Nucleus accumbens (tissue), 56 donors: ENCODE measurements around the gene FNTB.

Experiments used
- DNase-seq, 56 donors: peaks; one replicate each; lab custom pipeline; 2025; lab: John Stamatoyannopoulos, UW

FNTB gene

DNA sequence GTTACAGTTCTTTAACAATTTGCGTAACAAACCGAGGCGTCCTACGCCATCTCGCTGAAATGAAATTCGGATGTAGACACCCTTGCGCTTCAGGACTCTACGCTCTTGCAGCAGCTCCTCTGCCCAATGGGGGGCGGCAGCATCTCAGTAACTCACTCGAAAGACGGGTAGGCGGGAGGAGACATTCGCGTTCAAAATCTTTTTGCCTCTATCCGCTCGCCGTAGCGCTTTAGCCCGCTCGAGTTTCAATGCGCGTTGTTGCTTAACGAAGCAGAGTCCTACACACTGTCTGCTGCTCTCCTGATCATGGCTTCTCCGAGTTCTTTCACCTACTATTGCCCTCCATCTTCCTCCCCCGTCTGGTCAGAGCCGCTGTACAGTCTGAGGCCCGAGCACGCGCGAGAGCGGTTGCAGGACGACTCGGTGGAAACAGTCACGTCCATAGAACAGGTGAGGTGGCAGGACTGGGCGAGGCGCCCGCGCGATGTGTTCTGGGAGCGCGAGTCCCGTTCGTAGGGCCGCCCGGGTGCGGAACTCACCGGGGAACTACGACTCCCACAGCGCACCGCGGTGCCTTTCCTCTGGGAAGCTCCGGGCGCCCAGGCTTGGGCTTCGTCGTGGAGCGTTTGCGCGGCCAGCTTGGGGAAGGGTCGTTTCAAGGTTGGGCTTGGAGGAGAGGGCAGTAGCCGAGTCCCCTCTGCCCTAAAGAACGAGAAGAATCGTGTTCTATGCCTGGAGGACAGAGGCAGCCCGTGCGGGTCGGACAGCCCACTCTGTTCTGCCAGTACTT is at the start of gene FNTB:
TSS of gene FNTB (plus strand) at position 248 of the 790 bp plus-strand sequence. CDS start at position 307, 59 bp downstream.
- peak; percentile 83 to 100 (median 95) for DNase-seq

DNA sequence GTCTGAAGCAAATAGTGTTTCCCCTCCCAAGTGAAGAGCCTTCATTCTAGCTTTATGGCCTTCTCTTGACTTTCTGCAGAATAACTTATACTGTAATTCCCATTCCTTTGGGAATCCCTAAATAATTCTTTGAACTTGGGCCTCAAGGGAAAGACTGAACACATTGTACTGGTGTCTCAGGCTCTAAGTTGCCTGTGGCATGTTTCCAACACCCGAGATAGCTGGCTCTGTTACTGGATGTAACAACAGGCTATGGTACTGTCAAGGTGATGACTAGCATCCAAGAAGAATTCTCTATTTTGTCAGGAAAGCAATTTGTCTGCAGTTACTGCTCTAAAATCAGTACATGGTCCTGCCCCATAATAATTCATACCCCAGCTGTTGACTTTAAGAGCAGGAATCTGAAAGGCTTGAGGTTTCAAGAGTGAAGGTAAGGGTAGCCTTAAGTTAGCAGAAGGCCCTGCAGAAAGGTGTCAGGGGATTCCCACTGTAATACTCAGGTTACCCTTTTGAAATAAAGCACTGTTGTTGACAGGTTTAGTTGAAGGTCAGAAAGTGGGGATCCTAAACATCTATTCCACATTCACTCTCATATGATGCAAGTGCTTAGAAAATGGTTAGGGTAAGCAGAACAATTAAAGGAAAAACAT is 49.4 kb upstream of the FNTB start:
- DNase-seq, result no peak

DNA sequence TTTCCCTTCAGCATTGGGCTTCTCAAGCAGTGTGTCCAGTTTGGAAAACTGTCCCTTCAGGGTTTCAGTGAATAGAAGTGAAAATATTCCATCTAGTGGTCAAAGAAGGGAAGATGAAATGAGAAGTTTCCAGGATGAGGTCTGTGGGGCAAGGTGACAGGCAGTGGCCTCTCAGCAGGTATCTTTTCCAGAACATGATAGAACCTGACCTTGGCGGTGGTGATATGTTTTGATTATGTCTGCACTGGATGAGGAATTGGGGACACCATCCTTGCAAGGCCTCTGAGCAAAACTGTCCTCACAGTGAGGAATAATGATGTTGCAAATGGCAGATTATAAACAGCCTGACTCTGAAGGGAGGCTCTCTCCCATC is 48.9 kb upstream of the FNTB start:
- no peak for DNase-seq

GRCh38 chr14:64938972-64939816 is 47.5 kb upstream of the FNTB start:
- DNase-seq, result no peak

GRCh38 chr14:64939817-64940190 is 46.9 kb upstream of the FNTB start:
- no peak for DNase-seq

GRCh38 chr14:64940336-64940910 is 46.3 kb upstream of the FNTB start:
- no peak for DNase-seq

DNA sequence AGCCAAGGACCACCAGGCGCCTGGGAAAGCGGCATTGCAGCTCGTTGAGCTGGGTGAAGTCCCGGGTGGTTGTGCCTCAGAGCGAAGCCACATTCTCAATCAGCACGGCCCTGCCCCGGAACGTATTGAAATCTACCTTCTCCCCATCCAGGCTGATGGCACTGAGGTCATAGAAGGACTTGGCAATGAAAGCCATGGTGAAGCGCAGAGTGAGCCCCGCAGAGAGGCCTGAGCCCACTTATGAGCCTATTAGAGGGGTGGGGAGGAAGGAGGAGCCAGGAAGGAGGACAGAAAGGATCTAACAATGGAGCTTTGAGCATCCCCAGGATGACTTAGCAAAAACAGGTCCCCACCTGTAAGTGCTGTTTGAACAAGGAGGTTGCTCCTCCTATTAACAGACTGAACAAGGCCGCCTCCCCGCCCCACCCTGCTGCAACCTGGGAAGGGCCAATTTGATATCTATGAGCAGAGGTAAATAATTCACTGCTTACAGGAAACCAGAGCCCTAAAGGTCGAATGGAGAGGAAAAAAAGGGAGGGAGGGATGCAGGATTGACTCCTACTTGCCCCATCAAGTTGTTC is 44.1 kb upstream of the FNTB start, which contains the start of gene GPX2:
TSS of gene GPX2 (minus strand) at position 215 of the 581 bp plus-strand sequence. CDS start at position 196, 19 bp downstream.
- no peak for DNase-seq

GRCh38 chr14:64943556-64943955 is 43.1 kb upstream of the FNTB start:
- no peak for DNase-seq

DNA sequence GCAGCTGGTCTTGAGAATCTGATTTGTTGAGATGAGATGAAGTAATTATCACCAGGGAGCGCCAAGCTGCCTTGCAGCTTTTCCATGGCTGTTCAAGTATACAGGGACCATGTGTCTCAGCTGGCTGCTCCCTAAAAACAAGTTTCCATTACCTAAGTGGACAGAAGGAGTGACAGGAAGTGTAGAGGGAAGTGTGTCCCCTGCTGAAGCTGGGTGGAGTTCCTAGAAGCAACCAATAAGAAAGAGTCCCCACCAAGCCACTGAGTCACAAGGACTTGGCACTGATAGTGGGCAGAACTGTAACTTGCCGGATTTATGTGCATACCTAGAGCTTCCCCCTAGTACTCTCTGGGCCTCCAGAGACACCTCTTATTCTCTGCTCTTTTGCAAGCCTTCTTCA is 42.7 kb upstream of the FNTB start:
- DNase-seq, result no peak

DNA sequence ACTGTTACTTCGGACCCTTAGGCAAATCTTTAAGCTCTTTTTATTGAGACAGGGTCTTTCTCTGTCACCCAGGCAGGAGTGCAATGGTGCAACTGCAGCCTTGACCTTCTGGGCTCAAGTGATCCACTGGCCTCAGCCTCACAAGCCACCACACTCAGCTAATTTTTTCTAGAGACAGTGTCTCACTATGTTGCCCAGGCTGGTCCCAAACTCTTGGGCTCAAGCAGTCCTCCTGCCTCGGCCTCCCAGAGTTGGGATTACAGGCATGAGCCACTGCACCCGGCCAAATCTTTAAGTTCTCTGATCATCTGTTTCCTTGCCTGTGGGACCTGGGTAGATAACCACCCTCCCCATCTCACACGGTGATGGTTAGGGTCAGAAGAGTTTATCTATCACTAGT is 41.8 kb upstream of the FNTB start:
- DNase-seq, result no peak

DNA sequence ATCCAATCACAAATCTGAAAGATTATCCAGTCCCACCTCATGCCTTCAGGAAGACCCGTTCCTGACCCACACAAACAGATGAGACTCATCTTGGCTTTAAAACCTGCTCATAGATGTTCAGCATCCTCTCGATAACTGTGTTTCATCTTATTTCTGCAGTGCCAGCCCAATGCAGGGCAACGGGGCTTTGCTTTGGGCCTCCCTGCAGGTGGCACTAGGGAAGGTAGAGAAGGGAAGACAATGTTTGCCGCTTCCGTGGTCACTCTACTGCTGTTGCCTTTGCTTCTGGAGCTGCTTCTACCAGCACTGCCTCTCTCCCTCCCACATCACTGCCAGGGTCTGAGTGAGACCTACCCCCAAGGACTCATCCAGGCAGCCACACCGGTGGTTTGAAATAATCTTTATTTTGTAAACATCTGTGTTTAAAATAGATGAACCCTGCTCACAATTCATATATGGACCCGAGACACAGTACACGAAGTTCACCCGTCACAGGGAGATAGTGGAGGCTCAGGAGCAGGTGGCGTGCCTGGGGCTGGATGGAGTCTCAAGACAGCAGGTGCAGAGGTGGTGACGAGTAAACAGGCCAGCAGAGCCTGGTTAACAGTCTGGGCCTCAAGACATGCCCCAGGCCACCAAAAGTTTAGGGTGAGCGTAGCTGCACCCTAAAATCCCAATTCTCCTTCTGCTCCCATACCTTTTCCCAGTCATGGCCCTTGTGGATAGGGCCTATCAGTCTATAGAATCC is 41.1 kb upstream of the FNTB start:
- no peak for DNase-seq

DNA sequence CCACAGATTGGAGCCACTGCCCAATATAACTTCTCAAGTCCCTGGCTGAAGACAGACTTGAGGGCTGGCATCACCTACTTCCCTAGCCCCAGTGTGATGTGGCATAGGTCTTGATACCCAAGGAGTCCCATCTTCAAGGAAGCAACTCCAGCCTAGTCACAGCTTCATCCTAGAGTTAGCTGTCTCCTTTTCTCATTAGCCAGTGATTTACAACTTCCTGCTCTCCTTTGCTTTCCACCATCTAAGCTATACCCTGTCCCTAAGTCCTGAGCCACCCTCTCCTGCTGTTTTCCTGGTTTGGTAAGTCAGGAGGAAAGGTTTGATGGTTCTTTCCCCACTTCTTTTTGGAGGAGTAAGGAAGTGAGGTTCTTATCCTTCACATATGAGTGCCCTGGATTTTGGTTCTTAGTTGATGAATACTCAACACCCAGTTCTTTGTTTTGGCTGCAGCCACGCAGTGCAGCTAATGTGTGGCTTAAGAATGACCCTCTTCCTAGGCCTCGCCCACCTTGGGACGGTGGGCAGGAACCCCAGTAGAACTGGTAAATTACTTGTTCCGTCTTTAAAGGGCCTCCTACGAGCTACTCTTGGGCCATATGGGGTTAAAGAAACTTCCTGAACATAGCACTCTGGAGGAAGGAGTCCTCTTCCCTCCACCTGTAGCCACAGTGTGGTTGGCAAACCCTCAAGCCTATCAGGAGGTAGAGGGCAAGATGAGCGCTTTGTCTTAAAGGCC is 40.2 kb upstream of the FNTB start:
- DNase-seq, result no peak

DNA sequence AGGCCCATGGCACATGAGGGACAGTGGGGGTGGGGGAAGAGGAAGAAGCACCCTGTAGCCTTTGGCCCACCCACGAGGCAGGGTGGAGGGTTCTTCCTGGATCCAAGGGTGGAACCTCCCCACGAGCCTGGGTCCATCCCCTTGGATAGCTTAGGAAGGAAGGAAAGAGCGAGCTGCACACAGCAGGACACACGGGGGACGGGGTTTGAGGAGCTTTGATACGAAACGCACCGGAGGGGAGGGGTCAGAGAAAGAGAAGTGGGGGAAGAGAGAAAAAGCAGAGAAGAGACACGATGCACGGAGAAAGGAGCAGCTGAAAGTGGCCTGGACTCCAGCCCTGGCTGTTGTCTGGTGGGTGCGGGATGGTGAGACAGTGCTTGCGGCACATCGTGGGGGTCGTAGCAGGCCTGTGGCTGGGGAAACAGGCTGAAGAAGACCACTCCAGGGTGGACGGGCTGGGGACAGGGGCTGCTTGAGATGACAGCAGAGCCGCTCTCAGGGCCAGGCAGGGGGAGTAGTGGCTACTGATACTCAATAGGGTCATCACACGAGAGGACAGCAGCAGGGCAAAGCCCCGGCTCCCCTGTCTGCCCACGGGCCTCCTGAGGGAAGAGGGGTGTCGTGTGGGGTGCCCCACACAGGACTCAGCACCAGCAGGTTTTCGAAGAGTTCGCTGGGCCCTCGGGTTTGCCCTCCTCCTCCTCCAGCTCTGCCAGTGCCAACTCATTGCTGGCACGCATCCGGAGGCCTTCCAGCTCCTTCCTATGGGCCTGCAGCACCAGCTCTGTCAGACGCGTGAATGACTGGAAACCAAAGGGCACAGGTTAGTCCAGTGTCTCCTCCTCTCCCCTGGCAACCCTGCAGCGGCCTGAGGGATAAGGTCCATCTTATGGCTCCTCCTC is 38.7 kb upstream of the FNTB start:
- DNase-seq, result no peak

DNA sequence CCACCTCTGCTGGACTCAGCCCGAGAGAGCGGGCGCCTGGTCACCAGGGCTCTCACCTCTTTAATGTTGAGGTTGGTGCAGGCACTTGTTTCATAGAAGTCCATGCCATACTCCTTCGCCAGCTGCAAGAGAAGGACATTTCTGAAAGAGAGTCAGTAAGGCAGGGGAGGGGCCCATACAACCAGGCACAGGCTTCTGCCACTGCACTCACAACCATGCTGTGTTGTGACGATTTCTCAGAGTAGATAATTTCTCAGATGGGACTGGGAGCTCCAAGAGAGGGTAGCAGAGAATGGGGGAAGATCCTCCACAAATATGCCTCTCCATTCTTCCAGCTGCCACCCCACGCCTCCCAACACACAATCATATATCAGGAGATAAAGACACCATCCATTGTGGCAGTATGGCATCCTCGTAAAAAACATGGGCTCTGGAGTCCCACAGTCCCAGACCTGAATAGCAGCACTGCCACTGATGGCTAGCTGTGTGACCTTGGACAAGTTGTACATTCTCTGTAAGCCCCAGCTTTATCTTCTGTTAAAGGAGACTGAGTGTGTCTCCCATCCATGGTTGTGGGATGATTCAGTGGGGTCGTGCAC is 38.0 kb upstream of the FNTB start:
- no peak for DNase-seq

GRCh38 chr14:64950889-64951288 is 35.8 kb upstream of the FNTB start:
- DNase-seq, result peak in 4 of 56 donors; percentile 14 to 31 (median 24)

GRCh38 chr14:64951291-64951690 is 35.4 kb upstream of the FNTB start:
- no peak for DNase-seq

DNA sequence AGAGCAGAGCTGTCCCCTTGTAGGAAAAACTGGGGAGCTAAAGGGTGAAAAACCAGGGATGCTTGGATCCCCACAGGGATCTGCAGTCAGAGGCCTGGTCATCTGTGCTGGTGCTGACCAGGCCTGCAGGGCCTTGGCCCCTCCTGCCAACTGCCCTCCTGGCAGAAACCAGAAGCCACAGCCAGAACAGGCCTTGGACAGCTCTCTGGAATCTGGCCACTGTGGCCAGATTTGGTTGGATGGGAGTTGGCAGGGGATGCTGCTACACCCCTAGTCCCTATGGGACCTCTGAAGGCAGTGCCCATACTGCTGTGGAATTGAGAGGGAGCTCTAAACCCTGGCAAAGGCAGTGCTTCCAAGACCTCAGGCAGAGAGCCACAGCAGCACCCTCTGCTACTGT is 35.0 kb upstream of the FNTB start:
- no peak for DNase-seq
